A673 (cell line): Measurements from ENCODE around the gene FAHD2A. TPM values are rescaled to one million over a fixed set of nuclear protein-coding genes. Genes with fewer than 3 reads are reported as not detected.

ENCODE experiments used
- BruUV-seq: library from RNA; stranded (reverse); fragments of 400-500 nt; replicated peaks from 2 replicates; lab custom pipeline; 2021; lab: Mats Ljungman, UMichigan
- CTCF ChIA-PET: fragments of 300-600 bp; sonication (Branson Sonifier 250); formaldehyde crosslinking; loops from one replicate; lab custom pipeline; 2022; ENCODE audit warnings: antibody characterized with exemption; lab: Charles Lee
- POLR2A ChIA-PET: fragments of 300-600 bp; sonication (Branson Sonifier 250); formaldehyde crosslinking; loops from one replicate; lab custom pipeline; 2022; ENCODE audit warnings: antibody characterized with exemption; ENCODE audit not compliant: low non-redundant PET; lab: Charles Lee
- DNase-seq: peaks from one replicate; pipeline ENCODE4 v3.0.0-alpha.2; 2015; ENCODE audit warnings: low spot score
- H3K27ac ChIP-seq: fragments of 200-600 bp; sonication (generic); 2 replicates; pipeline ENCODE4 v1.5.1; 2016; ENCODE audit warnings: mixed run types, low read depth, mild to moderate bottlenecking, mixed read lengths, antibody characterized with exemption, low read length; ENCODE audit not compliant: poor library complexity, severe bottlenecking
- H3K27me3 ChIP-seq: fragments of 200-600 bp; sonication (generic); replicated peaks from 2 replicates; pipeline ENCODE4 v1.6.1; 2017; ENCODE audit warnings: mixed run types, low read depth, mild to moderate bottlenecking, mixed read lengths, antibody characterized with exemption, low read length; ENCODE audit not compliant: insufficient read depth, poor library complexity
- H3K36me3 ChIP-seq: fragments of 200-600 bp; sonication (generic); 2 replicates; pipeline ENCODE4 v1.6.1; 2016; ENCODE audit warnings: mixed run types, mild to moderate bottlenecking, mixed read lengths, antibody characterized with exemption, low read length; ENCODE audit not compliant: insufficient read depth, poor library complexity, severe bottlenecking
- H3K4me1 ChIP-seq: fragments of 200-600 bp; sonication (generic); 2 replicates; pipeline ENCODE4 v1.6.1; 2017; ENCODE audit warnings: mixed run types, mild to moderate bottlenecking, mixed read lengths, antibody characterized with exemption, low read length; ENCODE audit not compliant: insufficient read depth, poor library complexity, severe bottlenecking
- H3K4me3 ChIP-seq: fragments of 200-600 bp; sonication (generic); 2 replicates; pipeline ENCODE4 v1.5.1; 2016; ENCODE audit warnings: low read depth, mixed run types, mild to moderate bottlenecking, mixed read lengths, low read length; ENCODE audit not compliant: poor library complexity, severe bottlenecking
- H3K9me3 ChIP-seq: fragments of 200-600 bp; sonication (generic); 2 replicates; pipeline ENCODE4 v1.6.1; 2016; ENCODE audit warnings: mixed run types, low read depth, mild to moderate bottlenecking, mixed read lengths, antibody characterized with exemption, low read length; ENCODE audit not compliant: poor library complexity, severe bottlenecking
- EZH2 ChIP-seq: fragments of 200-600 bp; sonication (generic); IDR thresholded peaks from 2 replicates; pipeline ENCODE4 v1.6.1; 2017; ENCODE audit warnings: borderline replicate concordance, low read depth, mild to moderate bottlenecking, mixed read lengths, antibody characterized with exemption, low read length; ENCODE audit not compliant: poor library complexity, severe bottlenecking
- intact Hi-C: fragments of 100-400 bp; cut with micrococcal nuclease; formaldehyde crosslinking; loops from one replicate; pipeline ENCODE4 v1.10.0; 2022; ENCODE audit not compliant: unreplicated experiment
- total RNA-seq: library from RNA; stranded (reverse); gene quantifications from 2 replicates; pipeline ENCODE4 v1.2.3, GENCODE V29; 2021
- TF ChIP-seq, protein P1 (sequence below): fragments of 300-800, 200-600 bp; sonication (generic); conservative IDR thresholded peaks from 2 replicates; pipeline ENCODE4 v1.5.1; 2017; ENCODE audit warnings: low read depth, mild to moderate bottlenecking, antibody characterized with exemption, low read length, moderate library complexity, mixed read lengths

FAHD2A gene
- total RNA-seq, 1 experiment from 2014 or later, result 28.9 TPM

GRCh38 chr2:95366514-95366913 is 36.0 kb upstream of the FAHD2A start:
- Histone ChIP-seq H3K27me3 (peaks cover 26% of the 10 kb centered on the region), H3K36me3 (no peaks in the 10 kb centered on the region), H3K4me3 (no peak overlapping the region), H3K4me1 (no peaks in the 10 kb centered on the region), H3K27ac (no peak overlapping the region), H3K9me3 (no peaks in the 10 kb centered on the region)
- BruUV-seq, result no TSS peak
- ChIA-PET POLR2A (no interaction called here), CTCF (no interaction called here)
- intact Hi-C loops, result no loop called here
- TF ChIP-seq EZH2, result no peak
- TF ChIP-seq, protein P1, sequence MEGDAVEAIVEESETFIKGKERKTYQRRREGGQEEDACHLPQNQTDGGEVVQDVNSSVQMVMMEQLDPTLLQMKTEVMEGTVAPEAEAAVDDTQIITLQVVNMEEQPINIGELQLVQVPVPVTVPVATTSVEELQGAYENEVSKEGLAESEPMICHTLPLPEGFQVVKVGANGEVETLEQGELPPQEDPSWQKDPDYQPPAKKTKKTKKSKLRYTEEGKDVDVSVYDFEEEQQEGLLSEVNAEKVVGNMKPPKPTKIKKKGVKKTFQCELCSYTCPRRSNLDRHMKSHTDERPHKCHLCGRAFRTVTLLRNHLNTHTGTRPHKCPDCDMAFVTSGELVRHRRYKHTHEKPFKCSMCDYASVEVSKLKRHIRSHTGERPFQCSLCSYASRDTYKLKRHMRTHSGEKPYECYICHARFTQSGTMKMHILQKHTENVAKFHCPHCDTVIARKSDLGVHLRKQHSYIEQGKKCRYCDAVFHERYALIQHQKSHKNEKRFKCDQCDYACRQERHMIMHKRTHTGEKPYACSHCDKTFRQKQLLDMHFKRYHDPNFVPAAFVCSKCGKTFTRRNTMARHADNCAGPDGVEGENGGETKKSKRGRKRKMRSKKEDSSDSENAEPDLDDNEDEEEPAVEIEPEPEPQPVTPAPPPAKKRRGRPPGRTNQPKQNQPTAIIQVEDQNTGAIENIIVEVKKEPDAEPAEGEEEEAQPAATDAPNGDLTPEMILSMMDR, result no peak
- no peak for DNase-seq

DNA sequence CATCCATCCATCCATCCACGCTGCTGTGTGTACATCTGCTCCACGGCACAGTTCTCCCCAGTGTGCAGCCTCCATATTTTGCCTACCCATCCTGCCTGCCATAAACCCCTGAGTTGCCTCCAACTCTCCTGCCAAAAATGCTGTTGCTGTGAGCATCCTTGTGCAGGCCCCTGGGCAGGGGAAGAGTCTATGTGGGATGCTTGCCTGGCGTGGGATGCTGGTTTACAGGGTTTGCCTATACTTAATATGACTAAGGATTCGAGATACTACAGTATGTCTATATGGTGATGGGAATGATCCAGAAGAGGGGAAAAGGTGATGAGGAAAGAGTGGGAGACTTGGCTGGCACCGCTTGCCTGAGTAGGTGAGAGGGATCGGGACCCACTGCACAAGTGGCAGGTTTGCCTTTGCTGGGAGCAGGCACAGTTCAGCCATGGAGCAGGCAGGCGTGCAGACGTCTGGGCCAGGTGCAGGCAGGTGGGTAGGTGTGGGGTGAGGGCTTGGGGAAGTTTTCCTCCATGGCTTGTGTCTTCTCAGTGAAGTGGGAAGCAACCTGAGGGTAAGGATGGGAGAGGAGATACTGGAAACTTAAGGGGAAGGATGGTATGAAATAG is 30.2 kb upstream of the FAHD2A start:
- CTCF ChIA-PET, result no interaction called here
- Histone ChIP-seq H3K4me1 (no peaks in the 10 kb centered on the region), H3K4me3 (no peak overlapping the region), H3K36me3 (no peaks in the 10 kb centered on the region), H3K27ac (no peak overlapping the region), H3K27me3 (peaks cover 14% of the 10 kb centered on the region), H3K9me3 (no peaks in the 10 kb centered on the region)
- intact Hi-C loops, result no loop called here
- POLR2A ChIA-PET, result no interaction called here
- DNase-seq, result no peak
- TF ChIP-seq EZH2, result no peak
- TF ChIP-seq, protein P1, result no peak
- BruUV-seq, result no TSS peak

DNA sequence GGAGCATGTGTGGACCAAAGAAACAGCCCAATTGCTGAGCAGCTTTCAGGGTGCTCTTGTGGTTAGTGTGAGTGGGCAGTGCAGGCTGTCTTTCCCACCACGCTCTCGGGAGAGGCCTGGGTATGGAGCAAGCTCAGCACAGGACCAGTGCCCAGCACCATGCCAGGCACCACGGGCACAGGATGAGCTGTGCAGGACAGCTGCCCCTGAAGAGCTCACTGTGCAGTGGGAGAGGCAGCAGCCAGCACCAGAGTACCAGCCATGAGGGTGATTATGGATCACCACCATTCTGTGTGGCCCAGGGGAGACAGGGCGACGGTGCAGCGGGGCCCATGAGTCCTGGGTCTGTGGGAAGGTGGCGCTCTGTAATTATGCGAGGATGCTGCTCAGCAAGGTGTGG is 29.7 kb upstream of the FAHD2A start:
- POLR2A ChIA-PET, result no interaction called here
- Histone ChIP-seq H3K4me3 (no peak overlapping the region), H3K36me3 (no peaks in the 10 kb centered on the region), H3K27me3 (peaks cover 14% of the 10 kb centered on the region), H3K4me1 (no peaks in the 10 kb centered on the region), H3K9me3 (no peaks in the 10 kb centered on the region), H3K27ac (no peak overlapping the region)
- intact Hi-C loops, result no loop called here
- no peak for DNase-seq
- no TSS peak for BruUV-seq
- TF ChIP-seq EZH2, result no peak
- TF ChIP-seq, protein P1, result no peak
- CTCF ChIA-PET, result no interaction called here
